Panc1 (cell line): ENCODE results near the gene TSPO2. TPM values are rescaled to one million over a fixed set of nuclear protein-coding genes. Genes with fewer than 3 reads are reported as not detected.

ENCODE experiments used
- ATAC-seq: fragments of 200-7000 bp; cut with Tn5 transposase; 2 replicates; pipeline ENCODE4 v1.9.1; 2020; ENCODE audit warnings: mild to moderate bottlenecking, moderate library complexity
- BruUV-seq: library from RNA; stranded (reverse); fragments of 400-500 nt; replicated peaks from 2 replicates; lab custom pipeline; 2021; lab: Mats Ljungman, UMichigan
- CTCF ChIA-PET: fragments of 300-600 bp; sonication (Branson Sonifier 250); formaldehyde crosslinking; loops from one replicate; lab custom pipeline; 2022; ENCODE audit warnings: antibody characterized with exemption; lab: Charles Lee
- POLR2A ChIA-PET: fragments of 300-600 bp; sonication (Branson Sonifier 250); formaldehyde crosslinking; loops from one replicate; lab custom pipeline; 2022; ENCODE audit warnings: antibody characterized with exemption; lab: Charles Lee
- DNase-seq: peaks from one replicate; pipeline ENCODE4 v3.0.0-alpha.2; 2010; ENCODE audit warnings: low read depth, low spot score
- H3K27ac ChIP-seq: 2 replicates; pipeline ENCODE4 v1.5.1; 2011; ENCODE audit warnings: mild to moderate bottlenecking, low read length, inconsistent platforms
- H3K27me3 ChIP-seq: fragments of 200-500 bp; sonication (Bioruptor generic); 2 replicates; pipeline ENCODE4 v1.6.0; 2014; ENCODE audit warnings: low read length, inconsistent platforms; ENCODE audit not compliant: control insufficient read depth, insufficient read depth
- H3K36me3 ChIP-seq: fragments of 200-500 bp; sonication (Bioruptor generic); 2 replicates; pipeline ENCODE4 v1.5.1; 2014; ENCODE audit warnings: inconsistent platforms, mild to moderate bottlenecking, low read length, moderate library complexity; ENCODE audit not compliant: control insufficient read depth, insufficient read depth
- H3K4me1 ChIP-seq: 2 replicates; pipeline ENCODE4 v1.5.1; 2011; ENCODE audit warnings: inconsistent platforms, mild to moderate bottlenecking, low read length, moderate library complexity; ENCODE audit not compliant: control insufficient read depth, insufficient read depth
- H3K4me3 ChIP-seq, 2 experiments: 2 replicates each; pipeline ENCODE4 v1.5.1; 2011 to 2012; ENCODE audit warnings: low read depth in 2 of 2, low read length in 2 of 2, mild to moderate bottlenecking in 2 of 2, inconsistent platforms in 1 of 2, moderate library complexity in 1 of 2
- H3K9me3 ChIP-seq: fragments of 200-500 bp; sonication (Bioruptor generic); 2 replicates; pipeline ENCODE4 v1.5.1; 2014; ENCODE audit warnings: low read depth, mild to moderate bottlenecking, inconsistent platforms, low read length, moderate library complexity; ENCODE audit not compliant: control insufficient read depth, insufficient read depth
- CTCF ChIP-seq: fragments of 450-650 bp; IDR thresholded peaks from 2 replicates; pipeline ENCODE4 v1.5.1; 2017; ENCODE audit warnings: mild to moderate bottlenecking
- POLR2AphosphoS5 ChIP-seq: IDR thresholded peaks from 2 replicates; pipeline ENCODE4 v1.6.1; 2012; ENCODE audit warnings: mild to moderate bottlenecking, low read depth, low read length, moderate library complexity
- REST ChIP-seq, 2 experiments: IDR thresholded peaks; 2 replicates each; pipeline ENCODE4 v1.6.1; 2011 to 2012; ENCODE audit warnings: low read depth in 2 of 2, control low read depth in 1 of 2, low read length in 1 of 2, mild to moderate bottlenecking in 1 of 2, moderate library complexity in 1 of 2; ENCODE audit not compliant: insufficient read depth in 1 of 2
- SIN3A ChIP-seq: IDR thresholded peaks from 2 replicates; pipeline ENCODE4 v1.6.1; 2012; ENCODE audit warnings: low read depth, mild to moderate bottlenecking, low read length, moderate library complexity, borderline replicate concordance; ENCODE audit not compliant: insufficient read depth
- TCF7L2 ChIP-seq: IDR thresholded peaks from 2 replicates; pipeline ENCODE4 v1.6.1; 2011; ENCODE audit warnings: mild to moderate bottlenecking, low read depth, low read length, inconsistent platforms
- in situ Hi-C: cut with HindIII; loops from 2 replicates; pipeline ENCODE4 v1.10.0; 2016; ENCODE audit warnings: low sequenced_read_pairs, low pct_unique_long_range_greater_than_20kb
- intact Hi-C: fragments of 100-400 bp; cut with micrococcal nuclease; formaldehyde crosslinking; loops from one replicate; pipeline ENCODE4 v1.10.0; 2022; ENCODE audit not compliant: unreplicated experiment
- total RNA-seq: library from RNA; stranded (reverse); gene quantifications from one replicate; pipeline ENCODE4 v1.2.1, GENCODE V29; 2021; ENCODE audit not compliant: unreplicated experiment

The TSPO2 gene
- total RNA-seq, 1 experiment from 2014 or later = not detected

- H3K27ac ChIP-seq = peak overlapping the region; percentile 91
Measured at GRCh38 chr6:41025966-41026530, 16.2 kb upstream of the TSPO2 start.

DNA sequence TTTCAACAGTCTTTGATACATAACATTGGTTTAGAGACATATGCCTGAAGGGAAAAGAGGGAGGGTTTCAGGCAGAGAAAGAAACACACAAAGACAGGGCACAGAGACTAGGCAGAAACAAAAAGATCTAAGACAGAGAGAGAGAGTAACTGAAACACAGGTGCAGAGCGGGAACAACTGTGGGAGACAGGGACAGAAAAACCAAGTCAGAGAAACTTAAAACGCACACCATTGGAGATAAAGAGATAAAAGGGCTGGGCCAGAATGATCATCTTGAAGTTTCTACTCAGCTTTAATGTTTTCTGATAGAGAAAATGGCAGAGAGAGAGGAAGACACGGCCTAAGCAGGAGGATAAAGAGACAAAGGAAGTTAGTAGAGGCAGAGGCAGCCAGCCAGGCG, 15.0 kb upstream of the TSPO2 start:
- Histone ChIP-seq H3K4me3 (peak overlapping the region; percentile 14 to 55; a peak in 3 of 4 replicates), H3K27me3 (no peaks in the 10 kb centered on the region), H3K27ac (peak overlapping the region; percentile 91), H3K36me3 (no peaks in the 10 kb centered on the region), H3K9me3 (no peaks in the 10 kb centered on the region), H3K4me1 (peaks cover 26% of the 10 kb centered on the region)
- BruUV-seq = no TSS peak
- no peak for ATAC-seq
- in situ Hi-C loops (no loop called here), intact Hi-C loops (loop anchor here (1.0 kb wide), 1 partner anchor 132 kb away; no protein-coding TSS in a partner anchor)
- no peak for TF ChIP-seq SIN3A
- TF ChIP-seq TCF7L2 = no peak; the same call in 1 of the 2 replicates
- no peak for TF ChIP-seq POLR2AphosphoS5
- no peak for TF ChIP-seq REST (IDR thresholded peaks at IDR 0.05; ENCODE audit: insufficient read depth in 1 of 2, low read depth in 2 of 2, low read length in 1 of 2)
- no peak for TF ChIP-seq CTCF
- ChIA-PET CTCF (interaction anchor here (0.7 to 1.1 kb wide), 3 partner anchors 30 to 130 kb away, joined by 3 to 4 read pairs (median 3); no protein-coding TSS in a partner anchor), POLR2A (no interaction called here)
- DNase-seq = no peak

More at GRCh38 chr6:41025966-41026530, 16.2 kb upstream of the TSPO2 start:
- ATAC-seq = no peak
- BruUV-seq = no TSS peak
- Histone ChIP-seq H3K36me3 (no peaks in the 10 kb centered on the region), H3K27me3 (no peaks in the 10 kb centered on the region), H3K4me1 (peaks cover 34% of the 10 kb centered on the region), H3K4me3 (no peak overlapping the region), H3K9me3 (no peaks in the 10 kb centered on the region)
- intact Hi-C loops = no loop called here
- DNase-seq = no peak
- in situ Hi-C loops = no loop called here
- ChIA-PET CTCF (interaction anchor here (0.6 kb wide), 1 partner anchor 131 kb away, joined by 3 read pairs; no protein-coding TSS in a partner anchor), POLR2A (no interaction called here)
- TF ChIP-seq CTCF = no peak
- TF ChIP-seq POLR2AphosphoS5 = no peak
- no peak for TF ChIP-seq TCF7L2
- TF ChIP-seq SIN3A = no peak
- no peak for TF ChIP-seq REST (IDR thresholded peaks at IDR 0.05; ENCODE audit: insufficient read depth in 1 of 2, low read depth in 2 of 2, low read length in 1 of 2)
